C1 segment of cervical spinal cord (tissue), 14 donors: ENCODE measurements around the gene TMEM72.

Source experiments
- DNase-seq, 14 donors: peaks; one replicate each; lab custom pipeline; 2025; lab: John Stamatoyannopoulos, UW

Gene TMEM72

DNA sequence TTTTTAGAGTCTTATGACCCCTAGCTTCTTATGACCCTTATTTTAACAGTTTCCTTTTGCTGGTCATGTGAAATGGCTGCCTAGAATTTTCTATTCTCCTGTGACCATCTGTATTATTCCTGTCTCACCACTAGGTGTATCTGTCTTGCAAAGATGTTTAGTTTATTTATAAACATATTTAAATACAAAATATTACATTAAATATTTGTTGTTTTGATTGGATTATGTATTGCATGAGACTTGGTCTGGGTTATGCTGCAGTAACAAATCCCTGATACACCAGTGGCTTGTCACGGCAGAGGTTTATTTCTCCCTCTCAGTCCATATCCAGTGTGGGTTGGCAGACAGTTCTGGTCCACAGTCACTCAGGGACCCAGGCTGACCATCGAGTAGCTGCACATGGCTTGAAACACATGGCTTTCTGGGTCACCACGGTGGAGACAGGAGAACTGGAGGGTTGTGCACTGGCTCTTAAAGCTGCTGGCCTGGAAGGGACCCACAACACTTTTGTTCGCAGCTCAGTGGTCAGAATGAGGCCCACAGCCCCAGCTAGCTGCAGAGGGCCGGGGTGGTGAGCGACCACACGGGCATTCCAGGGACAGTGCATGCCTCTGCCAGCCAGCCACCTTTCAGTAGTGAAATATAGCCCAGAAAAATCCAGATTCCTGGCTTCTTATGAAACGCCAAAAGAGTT lies 55.8 kb downstream of the TMEM72 start:
- DNase-seq: no peak

DNA sequence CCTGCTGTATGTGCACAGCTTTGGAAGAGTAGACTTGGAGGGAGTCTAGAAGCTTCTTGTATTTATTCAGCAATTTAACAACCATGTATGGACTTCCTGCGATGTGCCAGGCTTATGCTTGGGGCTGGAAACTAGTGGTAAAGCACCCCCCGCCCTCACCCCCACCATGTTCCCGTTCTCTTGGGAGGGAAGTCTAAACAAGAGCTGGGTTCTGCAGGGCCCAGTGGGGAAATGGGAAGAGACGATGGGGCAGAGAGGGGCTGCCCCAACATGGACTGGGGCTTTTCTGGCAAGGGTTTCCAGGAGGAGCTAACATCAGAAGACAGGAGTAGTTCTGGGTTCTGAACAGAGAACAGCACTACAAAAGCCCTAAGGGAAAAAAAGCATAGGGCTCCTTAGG lies 56.5 kb downstream of the TMEM72 start:
- no peak for DNase-seq

DNA sequence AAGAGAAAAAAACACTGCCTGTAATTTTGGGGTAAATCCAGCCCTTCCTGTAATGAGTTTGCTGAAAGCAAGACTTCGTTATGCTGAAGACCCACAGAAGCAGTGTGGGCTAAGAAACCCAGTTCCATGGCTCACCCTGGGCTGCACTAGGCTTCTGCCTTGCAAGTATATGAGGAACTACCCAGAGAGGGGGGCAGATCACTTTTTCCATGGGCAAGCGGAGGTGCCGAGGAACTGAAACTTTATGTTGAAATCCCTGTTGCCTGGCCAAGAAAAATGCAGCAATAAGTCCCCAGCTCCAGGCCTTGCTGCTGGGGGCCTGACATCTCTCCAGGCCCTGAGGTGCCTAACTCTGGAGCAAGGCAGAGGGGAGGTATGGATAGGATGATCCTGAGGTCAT lies 57.0 kb downstream of the TMEM72 start:
- DNase-seq: peak in 3 of 14 donors; percentile 52 to 62 (median 61)

DNA sequence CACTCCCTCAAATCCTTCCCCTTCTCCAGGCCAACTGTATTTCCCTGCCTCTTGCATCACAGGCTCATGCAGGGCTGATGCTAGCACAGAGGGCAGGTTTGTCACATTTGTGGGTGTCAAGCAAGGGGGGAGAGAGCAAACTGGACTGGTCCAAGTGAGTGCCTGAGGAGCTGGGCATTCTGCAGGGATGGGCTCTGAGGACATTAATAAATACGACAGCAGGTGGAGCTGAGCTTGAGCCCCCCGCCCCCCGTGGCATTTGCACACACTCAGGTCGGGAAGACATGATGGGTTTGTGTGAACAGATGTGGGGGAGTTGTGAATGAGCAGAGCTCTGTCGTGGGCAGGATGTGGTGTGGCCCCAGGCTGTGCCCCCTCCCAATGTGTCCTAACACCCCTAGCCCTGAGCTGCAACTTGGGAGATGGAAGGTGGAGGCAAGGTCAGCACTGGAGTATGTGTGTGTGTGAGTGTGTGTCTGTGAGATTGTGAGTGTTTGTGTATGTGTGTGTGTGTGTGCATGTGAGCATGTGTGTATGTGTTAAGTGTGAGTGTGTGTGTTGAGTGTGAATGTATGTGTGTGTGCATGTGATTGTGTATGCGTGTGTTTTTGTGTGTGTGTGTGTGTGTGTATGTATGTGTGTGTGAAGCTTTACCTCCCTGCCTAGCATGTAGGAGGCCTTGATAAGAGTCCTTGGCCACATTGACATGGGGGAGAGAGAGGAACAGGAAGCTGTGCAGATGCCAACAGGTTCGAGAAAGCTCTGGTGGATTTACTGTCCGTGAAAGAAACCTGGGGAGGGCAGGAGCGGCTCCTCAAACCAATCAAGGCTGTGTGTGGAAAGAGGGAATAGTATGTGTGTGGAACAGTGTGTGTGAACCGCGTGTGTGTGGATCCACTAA lies 57.6 kb downstream of the TMEM72 start:
- DNase-seq: no peak

DNA sequence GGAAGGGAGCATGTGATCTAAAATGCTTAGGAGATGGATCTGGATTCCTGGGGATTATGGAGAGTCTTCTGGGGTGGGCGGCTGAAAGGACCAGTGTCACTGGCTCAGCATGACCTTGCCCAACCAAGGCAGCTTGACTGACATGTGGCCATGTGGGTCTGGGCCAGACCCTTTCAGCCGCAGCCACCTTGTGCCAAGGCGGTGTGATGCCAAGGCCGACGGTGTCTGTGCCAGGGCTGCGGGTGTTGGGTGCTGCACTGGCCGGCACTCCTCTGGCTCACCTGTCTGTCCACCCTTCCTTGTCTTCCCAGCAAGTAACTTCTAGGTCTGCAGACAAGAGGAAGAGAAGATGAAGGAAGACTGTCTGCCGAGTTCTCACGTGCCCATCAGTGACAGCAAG lies 58.7 kb downstream of the TMEM72 start:
- DNase-seq: peak in 3 of 14 donors; percentile 36 to 44 (median 37)

DNA sequence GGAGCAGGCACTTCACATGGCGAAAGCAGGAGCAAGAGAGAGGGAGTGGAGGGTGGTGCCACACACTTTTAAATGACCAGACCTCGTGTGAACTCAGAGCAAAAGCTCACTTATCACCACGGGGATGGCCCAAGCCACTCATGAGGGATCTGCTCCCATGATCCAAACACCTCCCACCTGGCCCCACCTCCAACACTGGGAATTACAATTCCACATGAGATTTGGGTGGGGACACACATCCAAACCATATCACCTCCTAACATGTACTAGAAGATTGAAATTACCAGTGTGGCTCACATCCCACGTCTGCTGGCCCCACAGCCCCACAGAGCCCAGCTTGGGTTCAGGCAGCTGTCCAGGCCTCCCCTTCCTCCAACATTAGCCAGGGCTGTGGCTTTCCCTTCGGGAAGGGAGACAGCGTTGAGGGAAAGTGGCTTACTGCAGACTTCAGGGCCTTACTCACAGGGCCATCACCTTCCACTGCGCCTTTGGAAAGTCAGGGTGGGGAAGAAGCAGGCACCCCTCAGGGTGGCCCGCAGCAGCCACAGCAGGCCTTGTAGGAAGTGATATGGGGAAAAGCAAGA lies 59.8 kb downstream of the TMEM72 start:
- no peak for DNase-seq

DNA sequence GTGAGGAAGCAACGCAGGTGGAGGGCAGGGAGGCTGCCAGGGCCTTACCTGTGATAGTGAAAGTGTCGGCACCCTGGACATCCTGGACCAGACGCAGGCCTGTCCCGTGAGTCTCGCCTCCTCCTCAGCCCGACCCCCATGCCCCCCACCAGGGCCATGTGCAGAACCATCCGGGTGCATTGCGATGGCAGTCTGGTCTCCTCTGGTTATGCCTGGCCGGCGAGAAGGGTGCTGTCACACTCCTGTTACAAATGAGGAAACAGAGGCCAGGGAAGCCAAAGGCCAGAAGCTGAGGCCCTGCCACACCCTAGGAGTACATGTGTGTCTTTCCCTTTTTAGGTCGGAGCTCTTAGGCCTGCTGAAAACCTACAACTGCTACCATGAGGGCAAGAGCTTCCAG lies 60.3 kb downstream of the TMEM72 start:
- DNase-seq: no peak

DNA sequence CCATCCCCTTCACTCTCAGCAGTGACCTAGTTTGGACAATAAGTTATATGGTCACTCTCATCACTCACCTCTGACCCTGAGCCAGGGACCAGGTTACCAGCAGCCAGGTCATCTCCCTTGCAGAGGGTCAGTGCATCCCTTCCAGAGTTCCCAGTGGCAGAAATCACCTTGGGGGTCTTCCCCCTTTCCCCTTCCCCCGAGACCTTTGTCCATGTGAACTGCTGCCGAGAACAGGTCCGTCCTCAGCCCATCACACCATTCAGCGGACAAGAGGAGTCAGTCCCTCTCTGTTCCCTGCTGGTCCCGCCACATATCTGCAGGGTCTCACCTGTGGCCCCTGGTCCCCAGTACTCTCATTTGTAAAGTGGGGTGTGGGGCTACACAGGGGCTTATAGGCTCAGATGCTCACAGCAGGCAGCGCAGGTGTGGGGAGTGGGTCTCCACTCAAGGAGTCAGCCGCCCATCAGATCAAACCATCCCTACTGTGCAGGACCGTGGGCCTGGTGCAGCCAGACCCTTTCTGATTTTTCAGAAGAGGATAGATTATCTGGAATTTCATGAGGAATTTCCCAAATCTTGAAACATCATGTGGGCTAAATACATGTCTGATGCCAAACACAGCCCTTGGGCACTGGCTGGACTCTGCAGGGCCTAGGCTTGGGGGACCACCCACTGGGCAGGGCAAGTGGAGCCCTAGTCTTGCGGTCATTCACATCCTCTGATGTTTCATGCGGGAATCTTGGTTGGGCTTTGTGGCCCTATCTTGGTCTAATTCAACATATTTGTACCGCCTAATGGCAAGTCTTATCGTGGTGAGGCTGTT lies 61.0 kb downstream of the TMEM72 start:
- no peak for DNase-seq

DNA sequence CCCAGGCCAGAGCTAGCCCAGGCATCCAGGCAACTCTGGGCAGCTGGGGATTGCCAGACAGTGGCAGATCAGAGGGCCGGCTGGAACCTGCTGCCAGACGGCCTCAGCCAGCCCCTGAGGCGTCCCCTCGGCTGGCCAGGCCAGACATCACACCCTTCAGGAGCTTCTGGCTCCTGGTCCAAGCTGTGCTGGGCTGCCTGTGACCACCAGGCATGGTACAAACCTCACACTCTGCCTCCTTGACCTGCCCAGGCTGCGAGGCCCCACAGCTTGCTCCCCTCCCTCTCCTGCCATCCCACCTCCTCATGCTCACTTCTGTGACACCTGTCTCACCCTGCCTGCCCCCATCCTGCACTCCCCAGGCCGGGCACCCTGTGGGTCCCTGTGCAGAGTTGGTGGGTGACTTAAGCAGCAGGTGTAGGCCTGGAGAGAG lies 61.8 kb downstream of the TMEM72 start:
- no peak for DNase-seq

DNA sequence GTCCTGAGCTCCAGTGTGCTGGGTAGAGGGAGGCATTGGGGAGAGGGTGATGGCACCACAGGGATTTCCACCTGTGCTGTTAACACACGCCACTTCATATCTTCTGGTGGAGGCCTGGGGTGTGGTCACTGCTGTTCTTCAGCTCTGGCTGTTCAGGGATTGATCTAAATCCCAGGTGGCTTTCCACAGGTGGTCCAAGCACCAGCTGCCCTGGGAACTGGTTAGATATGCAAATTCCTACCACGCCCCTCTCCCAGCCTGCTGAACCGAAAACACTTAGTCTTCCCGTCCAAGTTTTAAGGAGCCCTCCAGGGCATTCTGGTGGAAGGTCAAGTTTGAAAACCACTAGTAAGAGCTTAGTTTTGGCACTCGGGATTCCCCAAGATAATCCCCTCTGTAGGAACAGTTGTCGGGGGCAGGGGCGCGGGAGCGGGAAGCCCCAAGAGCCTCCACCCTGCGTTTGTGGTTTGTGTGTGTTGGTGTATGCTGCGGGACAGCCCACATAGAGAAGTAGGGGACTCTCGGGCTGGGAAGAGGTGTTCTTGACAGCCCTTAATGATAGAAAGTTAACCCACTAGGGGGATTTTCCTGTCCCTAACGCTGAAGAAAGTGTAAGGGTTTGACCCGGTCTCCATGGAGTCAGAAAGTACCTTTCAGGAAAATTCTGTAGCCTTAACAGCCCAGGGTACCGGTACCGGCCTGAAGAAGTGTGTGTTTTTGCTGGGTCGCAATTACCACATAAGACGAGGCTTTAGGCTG lies 62.4 kb downstream of the TMEM72 start:
- no peak for DNase-seq

DNA sequence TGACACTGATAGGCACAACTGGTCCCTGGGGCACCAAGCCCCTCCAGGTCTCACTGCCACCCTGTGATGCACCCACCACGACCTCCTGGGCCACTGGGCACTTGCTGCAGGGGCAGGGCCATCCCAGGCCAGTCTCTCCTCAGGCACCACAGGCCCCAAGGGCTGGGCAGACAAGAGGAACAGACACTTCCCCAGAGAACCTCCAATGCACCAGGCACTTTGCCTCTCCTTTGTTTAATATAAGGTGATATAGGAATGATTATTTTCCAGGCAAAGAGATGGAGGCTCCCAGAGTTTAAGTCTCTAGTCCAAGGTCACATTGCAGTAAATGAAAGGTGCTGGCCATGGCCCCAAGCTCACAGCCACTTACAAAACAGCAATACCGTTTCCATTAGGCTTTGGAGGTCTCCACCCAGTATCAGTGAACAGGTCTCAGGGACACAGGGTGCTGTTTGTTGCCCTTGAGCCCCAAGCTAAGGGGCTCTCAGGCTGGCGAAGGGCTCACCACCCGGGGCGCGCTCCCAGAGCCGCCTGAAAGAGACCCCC lies 63.0 kb downstream of the TMEM72 start:
- DNase-seq: peak in 1 of 14 donors; percentile 16

DNA sequence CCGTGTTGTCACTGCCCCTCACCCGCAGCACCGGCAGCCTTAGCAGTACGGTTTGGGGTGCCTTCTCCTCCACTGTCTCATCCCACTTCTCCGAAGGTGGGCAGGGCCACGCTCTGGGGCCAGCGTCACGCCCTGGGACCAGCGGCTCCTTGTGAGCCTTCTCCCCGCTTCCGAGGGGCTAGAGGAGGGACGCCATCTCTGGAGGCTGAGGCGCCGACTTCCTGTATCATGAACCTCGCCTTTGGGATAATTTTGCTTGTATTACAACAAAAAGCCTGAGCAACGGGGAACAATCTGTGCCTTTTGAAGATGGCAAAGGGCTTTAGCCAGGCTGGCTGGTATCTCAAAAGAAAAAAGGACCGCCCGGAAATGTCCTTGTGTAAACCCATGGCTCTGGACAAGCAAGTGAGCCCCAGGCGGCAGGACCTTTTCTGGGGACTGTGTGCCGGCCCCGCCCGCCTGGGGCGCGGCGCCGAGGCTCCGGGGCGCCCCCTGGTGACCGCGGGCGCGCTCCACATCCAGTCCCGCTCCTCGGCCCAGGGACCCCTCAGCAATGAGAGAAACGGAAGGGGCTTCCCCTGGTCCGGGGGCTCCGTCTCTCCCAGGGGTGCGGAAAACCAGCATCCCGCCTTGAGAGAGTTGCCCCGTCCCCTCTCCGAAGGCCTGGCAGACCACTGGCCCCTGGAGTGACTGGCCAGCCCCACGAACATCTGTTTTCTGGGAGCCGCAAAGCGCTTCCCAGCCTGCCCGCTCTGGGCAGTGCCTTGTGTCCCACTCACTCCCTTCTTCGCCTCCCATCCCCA lies 63.7 kb downstream of the TMEM72 start:
- DNase-seq: peak in 12 of 14 donors; percentile 39 to 84 (median 62)

DNA sequence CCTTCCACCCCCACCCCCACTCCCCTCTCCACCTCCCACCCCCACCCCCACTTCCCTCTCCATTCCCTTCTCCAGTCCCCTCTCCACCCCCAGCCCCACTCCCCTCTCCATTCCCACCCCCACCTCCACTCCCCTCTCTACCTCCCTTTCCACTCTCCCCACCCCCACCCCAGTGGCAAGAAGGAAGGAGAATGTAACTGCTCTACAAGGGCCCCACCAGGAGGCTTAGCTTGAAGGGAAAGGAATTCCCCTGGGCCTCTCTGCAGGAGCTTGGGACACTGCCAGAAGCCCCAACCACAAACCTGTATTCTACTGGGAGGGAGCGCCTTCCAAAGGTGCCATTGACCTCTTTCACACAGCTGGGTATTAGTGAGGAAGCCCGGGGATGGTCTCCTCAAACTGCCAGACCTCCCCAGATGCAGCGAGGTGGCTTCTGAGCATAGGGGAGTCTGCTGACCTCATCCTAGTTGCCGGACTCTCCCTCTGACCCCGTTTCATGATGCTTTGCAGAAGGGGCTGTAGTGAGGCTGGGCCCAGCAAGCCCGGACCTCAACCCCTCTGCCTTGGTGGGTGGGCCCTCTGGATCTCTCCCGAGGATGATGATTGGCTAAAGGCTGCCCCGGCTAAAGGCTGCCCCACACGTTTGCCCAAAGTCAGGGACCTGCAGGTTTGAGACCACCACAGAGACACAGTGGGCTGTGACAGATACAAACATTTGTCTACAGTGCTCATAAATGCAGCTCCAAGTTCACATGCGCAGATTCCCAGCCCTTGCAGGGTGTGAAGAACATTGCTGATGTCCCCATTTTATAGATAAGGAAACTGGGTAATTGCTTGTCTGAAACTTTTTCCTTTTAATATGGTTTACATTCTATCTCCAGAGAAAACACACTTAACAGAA lies 64.5 kb downstream of the TMEM72 start:
- no peak for DNase-seq

DNA sequence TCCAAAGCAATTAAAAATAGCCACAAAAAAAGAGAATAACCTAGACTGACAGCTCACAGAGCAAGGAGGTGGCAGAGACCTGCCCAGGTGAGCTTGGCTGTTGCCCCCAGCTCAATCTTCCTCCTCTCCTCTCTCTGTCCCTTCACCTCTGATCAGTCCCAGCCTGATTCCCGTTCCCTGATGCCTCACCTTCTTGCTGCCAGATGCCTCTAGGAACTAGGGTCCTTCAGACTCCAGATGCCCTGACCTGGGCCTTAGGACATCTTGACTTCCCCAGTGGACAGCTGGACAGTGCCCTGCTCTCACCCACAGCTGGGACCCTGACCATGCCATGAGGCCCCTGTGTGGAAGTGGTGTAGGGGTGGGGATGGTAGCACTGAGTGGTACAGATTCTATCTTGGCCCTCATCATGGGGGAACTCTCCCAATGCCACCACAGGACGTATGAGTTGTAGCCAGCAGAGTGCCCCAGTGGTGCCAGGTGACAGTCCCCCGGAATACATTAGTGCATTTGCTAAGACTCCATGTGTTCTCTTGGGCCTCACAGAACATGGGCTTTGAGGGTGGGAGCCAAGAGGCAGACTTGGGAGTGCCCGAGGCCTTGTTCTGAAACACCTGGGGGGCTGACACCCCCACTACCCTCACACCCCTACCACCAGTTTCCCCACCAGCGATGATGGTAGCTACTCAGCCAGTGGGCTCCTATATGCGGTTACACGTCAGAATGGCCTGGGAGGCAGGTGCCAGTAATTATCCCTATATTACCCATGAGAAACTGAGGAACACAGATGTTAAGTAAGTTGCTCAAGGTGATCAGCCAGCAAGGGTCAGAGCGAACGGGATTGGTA lies 65.4 kb downstream of the TMEM72 start:
- peak in 1 of 14 donors; percentile 40 for DNase-seq

DNA sequence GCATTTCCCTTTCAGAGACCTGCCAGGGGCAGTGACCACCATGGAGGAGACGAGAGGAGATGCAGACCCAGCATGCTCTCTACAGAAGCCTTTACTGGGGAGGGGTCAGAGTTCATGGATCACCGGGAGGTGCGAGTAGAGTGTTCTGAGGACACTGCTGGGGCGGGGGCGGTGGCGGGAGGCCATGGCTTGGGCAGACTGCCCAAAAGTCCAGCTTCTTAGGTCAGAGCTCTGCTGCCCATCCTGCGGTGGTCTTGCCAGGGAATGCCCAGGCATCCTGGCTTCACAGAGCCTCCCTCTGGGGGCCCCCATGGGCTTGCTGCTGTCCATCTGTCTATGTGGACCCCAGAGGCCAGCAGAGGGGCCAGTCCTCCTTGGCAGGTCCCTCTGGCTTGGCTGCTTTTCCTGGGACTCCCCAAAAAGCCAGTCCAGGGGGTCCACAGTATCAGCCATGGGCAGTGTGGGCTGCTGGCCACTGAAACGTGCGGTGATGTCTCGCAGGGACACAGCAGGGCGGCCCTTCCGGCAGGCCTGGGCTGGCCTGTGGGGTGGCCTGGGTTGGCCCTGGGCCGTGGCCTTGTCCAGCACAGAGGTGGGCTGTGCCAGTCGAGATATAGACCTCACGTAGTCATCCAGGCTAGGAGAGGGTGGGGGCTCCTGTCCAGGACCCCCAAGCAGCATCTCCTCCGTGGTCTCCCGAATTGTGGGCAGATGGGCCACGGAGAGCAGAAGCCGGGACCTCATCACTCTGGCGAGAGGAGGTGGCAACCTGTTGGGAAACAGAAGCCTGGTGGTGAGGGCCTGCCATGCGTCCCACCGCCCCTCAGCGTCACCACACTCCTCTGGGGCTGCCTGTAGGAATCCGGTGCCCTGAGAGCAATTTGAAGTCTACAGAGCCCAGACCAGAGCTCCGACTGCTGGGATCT lies 66.4 kb downstream of the TMEM72 start:
- DNase-seq: peak in 1 of 14 donors; percentile 43

DNA sequence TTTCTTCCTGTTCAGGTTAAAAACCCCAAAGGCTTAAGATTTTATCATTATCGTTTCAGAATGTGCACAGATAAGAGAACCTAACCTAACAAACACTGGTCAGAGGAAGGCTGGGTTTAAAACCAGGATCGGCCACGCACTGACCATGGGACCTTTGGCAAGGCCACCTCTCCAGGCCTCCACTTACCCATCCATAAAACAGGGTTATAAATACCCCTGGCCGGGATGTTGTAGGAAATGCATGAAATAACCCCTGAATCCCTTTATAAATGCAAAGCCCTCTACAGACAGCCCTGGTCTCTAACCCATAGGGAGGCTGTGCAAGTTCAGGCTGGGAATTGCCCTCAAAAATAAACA lies 67.1 kb downstream of the TMEM72 start:
- no peak for DNase-seq
